HG02943 (cell line): ENCODE data around the gene CHCHD3.

Experiments
- ATAC-seq: cut with Tn5 transposase; IDR thresholded peaks from one replicate; pipeline ENCODE4 v1.9.1; 2021; ENCODE audit warnings: mild to moderate bottlenecking, low read depth, moderate library complexity; ENCODE audit not compliant: unreplicated experiment

The CHCHD3 gene

GRCh38 chr7:133050200-133050995 is 31.5 kb downstream of the CHCHD3 start:
- no peak for ATAC-seq

- no peak for ATAC-seq
Measured at GRCh38 chr7:133048589-133048988, 33.3 kb downstream of the CHCHD3 start.

GRCh38 chr7:133047321-133047720 is 34.6 kb downstream of the CHCHD3 start:
- ATAC-seq = no peak

GRCh38 chr7:133044722-133045473 is 37.0 kb downstream of the CHCHD3 start:
- no peak for ATAC-seq

GRCh38 chr7:133040674-133041073 is 41.2 kb downstream of the CHCHD3 start:
- ATAC-seq = no peak

- no peak for ATAC-seq
Measured at GRCh38 chr7:133040178-133040577, 41.7 kb downstream of the CHCHD3 start.

GRCh38 chr7:133039614-133040013 is 42.3 kb downstream of the CHCHD3 start:
- no peak for ATAC-seq

GRCh38 chr7:133036289-133036688 is 45.6 kb downstream of the CHCHD3 start:
- no peak for ATAC-seq

GRCh38 chr7:133035240-133035639 is 46.6 kb downstream of the CHCHD3 start:
- ATAC-seq = peak; percentile 87

GRCh38 chr7:133030346-133030745 is 51.5 kb downstream of the CHCHD3 start:
- no peak for ATAC-seq

- ATAC-seq = no peak
Measured at GRCh38 chr7:133029463-133029862, 52.4 kb downstream of the CHCHD3 start.

- ATAC-seq = no peak
Measured at GRCh38 chr7:133027397-133027796, 54.5 kb downstream of the CHCHD3 start.

GRCh38 chr7:133026210-133026859 is 55.6 kb downstream of the CHCHD3 start:
- ATAC-seq = no peak

- no peak for ATAC-seq
Measured at GRCh38 chr7:133025056-133025455, 56.8 kb downstream of the CHCHD3 start.

- no peak for ATAC-seq
Measured at GRCh38 chr7:133024596-133024995, 57.3 kb downstream of the CHCHD3 start.

- no peak for ATAC-seq
Measured at GRCh38 chr7:133023370-133024071, 58.4 kb downstream of the CHCHD3 start.

- ATAC-seq = no peak
Measured at GRCh38 chr7:133022661-133023060, 59.2 kb downstream of the CHCHD3 start.

- no peak for ATAC-seq
Measured at GRCh38 chr7:133021196-133021595, 60.7 kb downstream of the CHCHD3 start.

- no peak for ATAC-seq
Measured at GRCh38 chr7:133020496-133020895, 61.4 kb downstream of the CHCHD3 start.

- no peak for ATAC-seq
Measured at GRCh38 chr7:133019590-133019989, 62.3 kb downstream of the CHCHD3 start.

GRCh38 chr7:133016604-133017003 is 65.3 kb downstream of the CHCHD3 start:
- no peak for ATAC-seq
